Smooth muscle cell of trachea (primary cell): ENCODE results near the gene CCIN. TPM values are rescaled to one million over a fixed set of nuclear protein-coding genes. Genes with fewer than 3 reads are reported as not detected.

Source experiments
- total RNA-seq: library from RNA; depleted of rRNA; stranded (reverse); fragments of >200 nt; gene quantifications from 2 replicates; pipeline ENCODE4 v1.2.1, GENCODE V29; 2014

The CCIN gene
- total RNA-seq: 1.7 and 2.6 TPM in 2 replicates

GRCh38 chr9:36169166-36169565, at the start of gene CCIN:
Gene CCIN, plus strand, starts transcription at chr9:36169388. Its CDS starts 115 bp downstream, at chr9:36169503.

GRCh38 chr9:36136272-36136893, 32.8 kb upstream of the CCIN start, which contains the start of gene GLIPR2:
Gene GLIPR2, plus strand, starts transcription at chr9:36136733. Its CDS starts 46 bp downstream, at chr9:36136779.

GRCh38 chr9:36190388-36191289, 21.5 kb downstream of the CCIN start, which contains the start of gene CLTA:
Gene CLTA, plus strand, starts transcription at chr9:36190921. Its CDS starts 136 bp downstream, at chr9:36191057.

Other genes with a start within 250 kb of the CCIN start
- gene OR2S2, start 211.2 kb upstream of the CCIN start, total RNA-seq: not detected in 2 replicates
- 81.6 and 138 TPM in 2 replicates for gene RECK, start 132.5 kb upstream of the CCIN start, total RNA-seq
- gene GLIPR2, start 32.7 kb upstream of the CCIN start, total RNA-seq: 57.0 and 62.5 TPM in 2 replicates
- gene CLTA, start 21.5 kb downstream of the CCIN start, total RNA-seq: 352 and 385 TPM in 2 replicates
- 26.6 and 42.3 TPM in 2 replicates for gene GNE, start 89.1 kb downstream of the CCIN start, total RNA-seq
- gene RNF38, start 230.9 kb downstream of the CCIN start, total RNA-seq: 7.4 and 10.0 TPM in 2 replicates